Measurements from ENCODE around the gene TEDC2. TPM values are rescaled to one million over a fixed set of nuclear protein-coding genes. Genes with fewer than 3 reads are reported as not detected.

Gene TEDC2
- polyA plus RNA-seq, 3 donors = 11.3 to 14.2 (median 13.7) TPM

DNA sequence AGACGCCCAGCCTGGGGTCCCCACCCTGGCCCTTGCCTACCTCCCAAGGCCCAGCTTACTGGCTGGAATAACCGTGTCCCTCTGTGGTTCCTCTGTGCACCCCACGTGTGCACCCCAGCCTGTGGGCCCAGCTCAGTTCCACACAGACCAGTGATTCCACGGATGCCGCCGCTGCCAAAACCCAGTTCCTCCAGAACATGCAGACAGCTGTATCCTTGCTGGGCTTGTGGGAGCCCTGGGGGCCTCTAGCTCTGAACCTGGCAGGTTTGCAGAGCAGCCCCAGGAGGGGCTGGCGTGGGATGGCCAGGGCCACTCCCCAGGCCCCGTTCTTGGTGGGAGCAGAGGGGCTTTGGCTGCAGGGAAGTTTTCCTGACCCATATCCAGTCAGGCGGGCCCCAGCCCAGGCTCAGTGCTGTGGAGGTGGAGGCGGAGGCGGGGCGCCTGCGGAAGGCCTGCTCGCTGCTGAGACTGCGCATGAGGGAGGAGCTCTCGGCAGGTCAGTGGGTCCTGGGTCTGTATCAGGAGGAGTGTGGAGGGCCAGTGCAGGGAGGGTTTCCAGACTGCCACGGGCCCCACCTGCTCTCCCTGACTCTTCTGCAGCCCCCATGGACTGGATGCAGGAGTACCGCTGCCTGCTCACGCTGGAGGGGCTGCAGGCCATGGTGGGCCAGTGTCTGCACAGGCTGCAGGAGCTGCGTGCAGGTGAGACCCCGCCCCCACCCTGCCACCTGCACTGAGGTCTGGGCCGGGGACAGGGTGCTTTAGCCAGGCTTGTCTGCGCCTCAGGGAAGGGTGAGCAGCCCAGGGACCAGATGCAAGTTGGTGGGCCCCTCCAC, 2.3 kb downstream of the TEDC2 start:
- no peak for DNase-seq

DNA sequence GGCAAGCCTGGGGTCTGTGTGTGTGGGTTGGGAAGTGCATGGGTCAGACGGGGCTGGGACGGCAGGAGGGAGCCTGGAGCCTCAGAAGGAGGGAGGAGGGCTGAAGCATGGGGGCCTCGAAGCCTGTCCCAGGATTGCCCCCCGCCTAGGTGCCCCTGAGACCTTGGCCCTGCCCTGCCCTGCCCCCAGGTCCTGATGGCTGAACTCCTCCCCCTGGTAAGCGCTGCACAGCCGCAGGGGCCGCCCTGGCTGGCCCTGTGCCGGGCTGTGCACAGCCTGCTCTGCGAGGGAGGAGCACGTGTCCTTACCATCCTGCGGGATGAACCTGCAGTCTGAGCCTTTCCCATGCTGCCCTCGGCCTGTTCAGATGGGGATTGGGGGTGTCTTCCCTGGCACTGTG, 4.4 kb downstream of the TEDC2 start:
- DNase-seq = no peak

DNA sequence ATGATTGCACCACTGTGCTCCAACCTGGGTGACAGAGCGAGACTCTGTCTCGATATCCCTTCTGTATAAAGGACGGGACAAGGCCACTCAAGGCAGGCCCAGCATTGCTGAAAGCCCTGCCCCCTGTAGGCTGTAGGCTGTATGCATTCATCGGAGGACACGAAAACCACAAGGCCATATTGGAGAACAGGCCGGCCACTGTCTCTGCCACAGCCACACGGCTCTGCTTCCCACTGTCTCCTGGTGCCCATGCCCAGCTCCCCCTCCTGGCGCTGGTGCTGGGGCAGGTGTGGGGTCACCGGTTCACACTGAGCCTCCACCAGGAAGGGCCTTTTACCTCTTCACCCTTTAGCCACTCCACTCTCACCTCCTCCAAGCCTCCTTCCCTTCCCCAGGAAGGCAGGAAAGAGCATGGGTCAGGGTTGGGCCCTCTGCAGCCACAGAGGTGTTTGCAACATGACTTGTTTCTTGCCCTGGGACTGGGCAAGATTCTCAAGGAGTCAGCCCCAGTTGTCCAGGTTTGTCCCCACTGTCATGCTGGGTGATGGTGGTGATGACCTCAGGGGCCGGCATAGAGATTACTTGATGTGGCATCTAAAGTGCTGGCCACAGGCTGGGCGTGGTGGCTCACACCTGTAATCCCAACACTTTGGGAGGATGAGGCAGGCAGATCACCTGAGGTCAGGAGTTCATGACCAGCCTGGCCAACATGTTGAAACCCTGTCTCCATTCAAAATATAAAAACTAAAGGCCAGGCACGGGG, 5.9 kb downstream of the TEDC2 start:
- no peak for DNase-seq

DNA sequence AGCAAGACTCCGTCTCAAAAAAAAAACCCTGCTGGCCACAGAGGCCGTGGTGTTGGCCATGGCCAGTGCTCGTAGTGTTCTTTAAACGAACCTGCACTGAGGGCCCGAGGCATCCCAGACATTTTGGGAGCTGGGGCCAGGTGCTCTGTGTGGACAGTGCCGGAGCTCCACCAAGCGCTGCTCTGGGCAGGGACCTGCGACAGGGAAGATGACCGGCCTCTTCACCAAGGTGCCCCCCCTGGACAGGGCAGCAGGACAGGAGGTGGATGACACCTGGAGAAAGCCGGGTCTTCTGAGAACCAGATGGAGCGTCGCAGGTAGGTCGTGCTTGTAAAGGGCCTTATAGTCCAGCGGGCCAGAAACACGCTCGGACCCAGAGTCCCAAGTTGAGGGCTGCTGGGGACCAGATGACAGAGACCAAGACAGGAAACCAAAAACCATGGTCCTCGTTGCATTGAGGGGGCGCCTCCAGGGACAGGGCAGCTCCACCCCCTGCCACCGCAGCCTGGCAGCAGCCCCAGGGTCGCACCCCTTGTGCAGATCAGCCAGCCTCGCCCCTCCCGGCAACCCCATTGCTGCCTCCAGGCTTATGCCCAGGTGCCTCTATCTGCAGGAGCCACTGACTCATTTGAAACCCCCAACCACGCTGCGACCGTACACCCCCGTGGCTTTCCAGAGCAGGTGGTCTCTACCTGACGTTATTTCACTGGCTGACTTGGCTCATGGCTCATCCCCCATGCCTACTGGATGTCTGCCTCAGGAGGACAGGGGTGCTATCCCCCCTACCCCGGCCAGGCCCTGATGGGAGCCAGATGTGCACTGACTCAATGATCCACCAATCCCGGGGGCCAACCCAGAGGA, 7.0 kb downstream of the TEDC2 start:
- DNase-seq = no peak

DNA sequence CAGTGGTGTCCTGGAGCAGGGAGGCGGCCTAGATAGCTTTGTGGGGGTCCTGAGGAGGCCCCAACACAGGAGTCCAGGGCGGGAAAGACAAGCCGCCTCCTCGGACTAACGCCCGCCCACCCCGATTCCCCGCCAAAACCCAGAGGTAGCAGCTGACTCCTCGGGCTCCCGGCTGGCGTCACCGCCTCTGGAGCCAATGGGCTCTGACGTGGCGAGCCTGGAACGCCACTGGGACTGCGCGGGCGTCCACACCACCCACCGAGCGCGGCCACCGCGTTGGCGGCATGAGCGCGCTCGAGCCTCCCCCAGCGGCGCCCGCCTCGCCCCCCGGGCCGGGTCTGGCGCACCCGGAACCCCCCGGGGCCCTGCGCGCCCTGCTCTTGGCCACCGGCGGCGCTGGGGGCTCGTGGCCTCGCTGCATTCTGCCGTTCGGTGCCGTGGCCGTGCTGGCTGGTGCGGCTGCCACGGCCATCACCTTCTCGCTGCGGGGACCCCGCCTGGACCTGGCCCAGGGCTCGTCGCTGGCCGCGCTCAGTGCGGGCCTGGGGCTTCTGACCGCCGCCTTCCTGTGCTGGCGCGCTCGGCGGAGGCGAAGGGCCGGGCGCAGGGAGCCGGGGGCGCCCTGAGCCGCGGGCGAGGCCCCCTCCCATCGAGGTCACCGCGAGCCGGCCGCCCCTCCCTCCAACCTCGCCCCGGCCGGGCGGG, 7.8 kb downstream of the TEDC2 start:
- no peak for DNase-seq

DNA sequence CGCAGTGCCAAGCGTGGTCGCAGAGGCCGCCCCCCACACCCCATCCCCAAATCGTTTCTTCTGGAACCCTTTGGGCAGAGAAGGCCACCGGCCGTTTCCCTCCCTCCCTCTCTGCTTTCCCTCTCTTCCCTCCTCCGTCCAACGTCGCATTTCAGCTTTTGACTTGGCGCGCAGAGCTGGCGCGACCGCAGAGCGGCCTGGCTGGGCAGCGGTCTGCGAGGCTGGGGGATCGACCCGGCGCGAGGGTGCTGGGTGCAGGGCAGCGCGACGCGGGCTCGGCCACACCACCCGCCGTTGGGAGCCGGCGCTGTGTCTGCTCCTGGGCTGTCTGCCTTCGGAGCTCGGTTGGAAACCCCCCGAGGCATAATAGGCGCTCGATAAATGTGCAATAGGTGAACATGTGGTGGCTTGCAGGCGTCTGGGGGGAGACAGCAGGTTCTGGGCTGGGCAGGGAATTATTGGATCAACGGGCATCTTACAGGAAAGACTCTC, 8.4 kb downstream of the TEDC2 start:
- no peak for DNase-seq

DNA sequence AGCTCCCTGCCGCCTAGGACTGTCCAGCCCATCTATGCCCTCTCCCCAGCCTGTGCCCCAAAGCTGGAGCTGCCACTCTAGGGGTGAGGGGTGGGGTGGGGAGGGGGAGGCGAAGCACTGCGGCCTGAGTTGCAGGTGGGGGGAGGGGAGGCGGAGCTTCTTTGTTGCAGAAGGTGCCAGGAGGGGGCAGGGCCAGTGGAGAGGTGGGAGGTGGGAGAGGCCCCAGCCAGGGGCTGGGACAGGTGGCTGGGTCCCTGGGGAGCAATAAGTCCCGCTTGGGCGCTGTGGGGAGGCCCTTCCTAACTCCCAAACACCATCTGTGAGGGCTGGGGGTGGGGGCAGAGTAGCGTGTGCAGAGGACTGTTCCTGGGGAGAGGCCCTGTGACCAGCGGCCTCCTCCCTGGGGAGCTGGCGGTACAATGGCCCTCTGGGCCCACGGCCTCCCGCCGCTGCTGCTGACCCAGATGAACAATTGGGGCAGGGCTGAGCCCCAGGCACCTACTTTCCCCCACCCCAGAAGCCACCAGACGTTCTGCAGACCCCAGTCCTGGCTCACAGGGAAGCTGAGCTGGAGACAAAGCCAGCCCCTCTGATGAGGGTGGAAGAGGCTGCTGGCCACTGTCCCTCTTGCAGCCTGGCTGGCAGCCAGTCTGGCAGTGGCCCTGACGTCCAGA, 9.0 kb downstream of the TEDC2 start:
- DNase-seq = no peak

DNA sequence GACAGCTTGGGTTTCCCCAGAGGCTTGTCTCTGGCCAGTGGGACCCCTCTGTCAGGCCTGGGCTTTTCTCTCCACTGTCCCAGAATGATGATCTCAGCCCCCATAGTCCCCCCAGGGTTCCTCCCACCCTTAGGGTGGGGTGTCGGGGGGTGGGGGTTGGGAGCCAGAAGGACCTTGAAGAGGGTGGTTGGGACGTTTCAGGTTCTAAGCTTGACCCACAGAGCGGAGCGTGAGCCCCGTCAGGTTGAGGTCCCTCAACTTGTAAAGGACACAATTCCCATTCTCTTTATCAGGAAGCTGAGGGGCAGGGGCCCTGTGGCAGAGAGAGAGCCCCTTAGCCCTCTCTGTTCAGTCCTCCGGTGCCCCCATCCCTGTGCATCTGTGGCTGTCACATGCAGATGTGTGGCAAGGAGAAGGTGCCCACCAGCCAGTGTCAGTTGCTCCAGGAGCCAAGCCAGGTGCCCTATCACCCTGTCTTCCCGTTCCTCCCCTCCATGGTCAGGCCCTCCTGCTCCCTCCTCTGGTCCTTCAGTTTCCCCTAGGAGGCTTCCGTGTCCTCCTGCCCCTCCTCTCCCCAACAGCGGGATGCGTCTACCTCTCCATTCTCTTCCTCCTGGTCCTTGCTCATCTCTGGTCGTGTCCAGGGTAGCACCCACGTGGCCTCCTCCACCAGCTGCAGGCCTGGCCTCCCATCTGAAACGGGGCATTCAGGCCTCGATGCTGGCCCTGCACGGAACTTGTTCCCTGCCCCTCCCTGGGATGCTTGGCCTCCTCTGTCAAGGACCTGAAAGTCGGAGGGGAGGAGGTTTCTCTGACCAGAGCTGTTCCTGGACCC, 9.7 kb downstream of the TEDC2 start:
- no peak for DNase-seq

DNA sequence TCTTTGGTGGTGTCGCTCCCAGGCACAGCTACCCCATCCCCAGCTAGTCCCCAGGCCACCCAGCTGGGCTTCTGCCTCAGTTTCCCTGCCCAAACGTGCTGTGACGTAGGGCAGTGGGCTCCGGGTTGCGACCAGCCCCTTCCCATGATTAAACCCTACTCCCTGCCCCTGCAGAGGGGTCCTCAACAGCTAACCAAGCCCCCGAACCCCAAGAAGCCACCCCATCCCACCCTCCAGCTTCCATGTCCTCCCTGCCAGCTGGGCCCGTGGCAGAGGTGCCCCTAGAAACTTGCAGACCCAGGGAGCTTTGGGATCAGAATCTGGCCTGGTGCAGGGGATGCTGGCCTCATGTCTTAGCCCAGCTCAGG, 10.3 kb downstream of the TEDC2 start:
- no peak for DNase-seq

DNA sequence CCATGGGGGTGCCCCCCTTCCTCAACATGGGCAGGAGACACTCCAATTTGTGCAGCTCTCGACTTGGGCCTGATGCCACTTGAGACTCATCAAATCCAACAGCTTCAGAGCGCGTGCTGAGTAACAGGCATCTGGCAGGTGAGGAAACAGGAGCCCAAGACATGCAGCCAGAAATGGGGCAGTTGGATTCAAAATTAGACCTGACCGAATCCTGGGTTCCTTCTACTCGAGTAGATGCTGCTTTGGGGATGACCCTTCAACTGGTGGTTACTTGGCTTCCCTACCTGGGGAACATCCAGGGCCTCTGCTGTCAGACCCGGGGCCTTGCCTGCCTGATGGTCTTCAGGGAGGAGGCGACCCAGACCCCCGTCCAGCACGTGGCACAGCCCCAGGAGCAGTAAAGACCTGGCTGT, 10.7 kb downstream of the TEDC2 start:
- no peak for DNase-seq

DNA sequence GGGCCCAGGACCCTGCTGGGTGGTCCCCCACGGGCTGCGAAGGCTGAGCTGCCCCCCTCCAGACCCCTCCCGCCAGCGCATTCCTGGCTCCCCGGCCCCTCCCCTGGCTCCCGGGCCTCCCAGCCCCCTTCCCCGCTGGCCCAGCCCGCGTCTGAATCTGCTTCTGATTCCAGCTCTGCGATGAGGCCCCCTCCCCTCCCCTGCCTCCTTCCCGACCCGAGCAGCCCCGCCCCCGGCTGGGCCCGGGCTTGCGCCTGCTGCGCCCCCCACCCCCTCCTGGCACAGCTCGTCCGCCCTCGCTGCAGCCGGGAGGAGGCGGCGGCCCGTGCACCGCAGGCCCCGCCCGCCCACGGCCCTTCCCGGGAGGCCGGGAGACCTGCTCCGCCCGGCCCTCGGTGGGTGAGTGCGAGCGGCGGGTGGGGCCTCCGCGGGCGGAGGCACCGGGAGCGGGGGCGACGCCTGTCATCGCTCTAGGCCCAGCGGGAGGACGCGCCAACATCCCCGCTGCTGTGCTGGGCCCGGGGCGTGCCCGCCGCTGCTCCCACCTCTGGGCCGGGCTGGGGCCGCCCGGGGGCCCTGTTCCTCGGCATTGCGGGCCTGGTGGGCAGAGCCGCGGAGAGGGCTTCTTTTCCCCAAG, 11.2 kb downstream of the TEDC2 start, which contains the start of gene NTN3:
Gene NTN3 (plus strand): TSS at position 282 of the 637 bp plus-strand sequence. CDS start 405 bp downstream, outside the sequence.
- peak; percentile 80 for DNase-seq

DNA sequence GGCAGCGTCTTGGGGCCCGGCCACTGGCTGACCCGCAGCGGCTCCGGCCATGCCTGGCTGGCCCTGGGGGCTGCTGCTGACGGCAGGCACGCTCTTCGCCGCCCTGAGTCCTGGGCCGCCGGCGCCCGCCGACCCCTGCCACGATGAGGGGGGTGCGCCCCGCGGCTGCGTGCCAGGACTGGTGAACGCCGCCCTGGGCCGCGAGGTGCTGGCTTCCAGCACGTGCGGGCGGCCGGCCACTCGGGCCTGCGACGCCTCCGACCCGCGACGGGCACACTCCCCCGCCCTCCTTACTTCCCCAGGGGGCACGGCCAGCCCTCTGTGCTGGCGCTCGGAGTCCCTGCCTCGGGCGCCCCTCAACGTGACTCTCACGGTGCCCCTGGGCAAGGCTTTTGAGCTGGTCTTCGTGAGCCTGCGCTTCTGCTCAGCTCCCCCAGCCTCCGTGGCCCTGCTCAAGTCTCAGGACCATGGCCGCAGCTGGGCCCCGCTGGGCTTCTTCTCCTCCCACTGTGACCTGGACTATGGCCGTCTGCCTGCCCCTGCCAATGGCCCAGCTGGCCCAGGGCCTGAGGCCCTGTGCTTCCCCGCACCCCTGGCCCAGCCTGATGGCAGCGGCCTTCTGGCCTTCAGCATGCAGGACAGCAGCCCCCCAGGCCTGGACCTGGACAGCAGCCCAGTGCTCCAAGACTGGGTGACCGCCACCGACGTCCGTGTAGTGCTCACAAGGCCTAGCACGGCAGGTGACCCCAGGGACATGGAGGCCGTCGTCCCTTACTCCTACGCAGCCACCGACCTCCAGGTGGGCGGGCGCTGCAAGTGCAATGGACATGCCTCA, 12.0 kb downstream of the TEDC2 start:
- DNase-seq = no peak

DNA sequence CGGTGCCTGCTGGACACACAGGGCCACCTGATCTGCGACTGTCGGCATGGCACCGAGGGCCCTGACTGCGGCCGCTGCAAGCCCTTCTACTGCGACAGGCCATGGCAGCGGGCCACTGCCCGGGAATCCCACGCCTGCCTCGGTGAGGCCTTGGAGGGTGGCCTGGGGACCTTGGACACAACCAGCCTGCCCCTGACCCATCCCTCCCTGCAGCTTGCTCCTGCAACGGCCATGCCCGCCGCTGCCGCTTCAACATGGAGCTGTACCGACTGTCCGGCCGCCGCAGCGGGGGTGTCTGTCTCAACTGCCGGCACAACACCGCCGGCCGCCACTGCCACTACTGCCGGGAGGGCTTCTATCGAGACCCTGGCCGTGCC, 12.6 kb downstream of the TEDC2 start:
- no peak for DNase-seq

DNA sequence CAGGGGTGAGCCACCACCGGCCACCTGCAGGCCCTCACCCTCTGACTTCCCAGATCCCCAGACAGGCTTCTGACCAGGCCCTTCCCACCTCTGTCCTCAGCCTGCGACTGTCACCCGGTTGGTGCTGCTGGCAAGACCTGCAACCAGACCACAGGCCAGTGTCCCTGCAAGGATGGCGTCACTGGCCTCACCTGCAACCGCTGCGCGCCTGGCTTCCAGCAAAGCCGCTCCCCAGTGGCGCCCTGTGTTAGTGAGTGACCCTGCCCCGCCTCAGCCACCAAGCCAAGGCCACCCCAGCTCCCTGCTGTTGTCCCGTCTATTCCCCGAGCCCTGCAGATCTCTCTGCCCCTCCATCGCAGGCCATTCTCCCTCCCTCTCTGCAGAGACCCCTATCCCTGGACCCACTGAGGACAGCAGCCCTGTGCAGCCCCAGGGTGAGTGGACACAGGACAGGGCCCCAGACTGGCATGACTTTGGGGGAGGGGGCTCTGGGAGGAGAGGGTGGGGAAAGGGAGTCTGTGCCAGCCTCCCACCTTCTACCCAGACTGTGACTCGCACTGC, 13.1 kb downstream of the TEDC2 start:
- no peak for DNase-seq

DNA sequence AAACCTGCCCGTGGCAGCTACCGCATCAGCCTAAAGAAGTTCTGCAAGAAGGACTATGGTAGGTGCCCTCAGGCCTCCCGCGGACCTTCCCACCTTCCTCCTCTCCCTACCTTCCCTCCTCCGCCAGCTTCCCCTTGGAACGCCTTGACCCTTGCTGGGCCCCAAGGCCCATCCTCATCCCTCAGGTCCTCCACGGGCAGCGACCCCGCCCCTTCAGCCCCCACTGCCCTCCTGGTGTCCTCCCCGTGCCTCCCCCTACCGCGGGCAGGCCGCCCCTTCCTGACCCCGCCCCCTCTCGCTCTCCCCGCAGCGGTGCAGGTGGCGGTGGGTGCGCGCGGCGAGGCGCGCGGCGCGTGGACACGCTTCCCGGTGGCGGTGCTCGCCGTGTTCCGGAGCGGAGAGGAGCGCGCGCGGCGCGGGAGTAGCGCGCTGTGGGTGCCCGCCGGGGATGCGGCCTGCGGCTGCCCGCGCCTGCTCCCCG, 13.6 kb downstream of the TEDC2 start:
- DNase-seq = no peak

DNA sequence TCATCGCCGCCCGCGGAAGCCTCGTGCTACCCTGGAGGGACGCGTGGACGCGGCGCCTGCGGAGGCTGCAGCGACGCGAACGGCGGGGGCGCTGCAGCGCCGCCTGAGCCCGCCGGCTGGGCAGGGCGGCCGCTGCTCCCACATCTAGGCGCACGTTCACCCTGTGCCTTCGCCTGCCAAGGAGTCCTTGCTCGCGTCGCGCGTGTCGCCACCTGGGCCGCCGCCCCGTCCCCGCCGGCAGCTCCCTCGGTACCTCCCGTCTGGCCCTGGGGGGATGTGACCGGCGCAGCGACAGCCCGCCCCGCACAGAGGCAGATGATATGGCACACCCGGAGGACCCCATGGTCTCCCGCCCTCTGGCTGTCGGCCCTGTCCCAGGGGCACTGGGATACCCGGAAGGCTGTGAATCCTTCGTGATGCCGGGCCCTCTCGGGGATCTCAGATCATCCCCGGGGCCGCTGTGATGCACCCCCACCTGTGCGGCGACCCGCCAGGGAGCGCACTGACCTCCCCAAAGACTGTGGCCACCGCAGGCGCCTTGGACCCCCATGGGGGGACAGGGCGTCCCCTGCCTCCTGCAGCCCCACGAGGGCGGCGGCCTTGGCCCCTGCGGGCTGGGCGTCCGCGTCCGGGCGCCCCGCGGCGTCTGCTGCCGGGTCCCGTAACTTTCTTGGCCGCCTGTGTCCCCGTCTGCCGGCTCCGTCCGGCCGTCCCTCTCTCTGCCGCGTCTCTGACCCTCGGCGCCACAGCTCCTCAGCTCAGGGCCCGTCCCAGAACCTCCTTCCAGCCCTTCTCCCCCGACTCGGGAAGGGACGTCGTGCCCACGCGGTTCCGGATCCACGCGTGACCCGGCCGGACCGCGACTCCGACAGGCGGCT, 14.3 kb downstream of the TEDC2 start:
- DNase-seq = no peak

DNA sequence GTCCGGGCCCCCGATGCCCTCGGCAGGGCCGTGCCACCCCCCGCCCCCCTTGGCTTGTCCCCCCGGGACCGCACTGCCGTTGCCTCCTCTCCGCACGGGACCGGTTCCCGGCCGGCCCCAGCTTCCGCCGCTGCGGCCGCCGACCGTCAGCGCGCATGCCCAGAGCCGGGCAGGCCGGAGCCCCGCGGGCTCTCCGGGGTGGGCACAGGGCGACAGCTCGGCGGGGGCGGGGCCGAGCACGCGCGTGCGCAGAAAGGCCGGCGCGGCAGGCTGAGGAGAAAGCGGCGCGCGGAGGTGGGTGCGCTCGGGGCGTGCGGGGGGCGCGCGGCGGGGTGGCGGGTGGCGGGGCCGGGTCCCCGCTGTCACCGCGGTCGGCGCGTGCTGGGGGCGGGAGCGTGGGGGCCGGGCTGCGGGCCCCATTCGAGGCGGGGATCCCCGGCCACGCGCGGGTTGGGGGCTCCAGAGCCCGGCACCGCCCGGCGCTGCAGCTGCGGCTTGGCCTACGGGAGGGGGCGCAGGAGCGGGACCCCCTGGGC, 15.0 kb downstream of the TEDC2 start, which contains the start of gene TBC1D24:
Gene TBC1D24 (plus strand): TSS at position 251 of the 536 bp plus-strand sequence. CDS start 21,022 bp downstream, outside the sequence.
- peak; percentile 87 for DNase-seq

Data from renal pelvis (tissue), 4 donors.